ENCODE data around the gene TMEM259.
"Not testable (repeated sequence)": the region's sequence is repeated elsewhere in the genome, so short reads cannot be mapped to it uniquely, and the experiment has no call there.

TMEM259 gene

GRCh38 chr19:1037621-1038064 lies 16.7 kb upstream of the TMEM259 start:
- peak overlapping the region; percentile 62 for H3K27ac Mint-ChIP-seq
- H3K9me3 Mint-ChIP-seq, result peaks cover 4% of the 10 kb centered on the region
- ATAC-seq (no peak), DNase-seq (no peak)
- H3K27me3 Mint-ChIP-seq, result no peaks in the 10 kb centered on the region
- peaks cover 43% of the 10 kb centered on the region for H3K4me1 Mint-ChIP-seq
- H3K36me3 Mint-ChIP-seq (ENCODE audit: low read depth), result peaks cover 20% of the 10 kb centered on the region
- H3K4me3 Mint-ChIP-seq, result peak overlapping the region; percentile 57

GRCh38 chr19:1035998-1036621 lies 15.2 kb upstream of the TMEM259 start:
- ATAC-seq (no peak), DNase-seq (no peak)
- Mint-ChIP-seq H3K4me1 (peaks cover 39% of the 10 kb centered on the region), H3K4me3 (no peak overlapping the region), H3K9me3 (peaks cover 4% of the 10 kb centered on the region), H3K36me3 (ENCODE audit: low read depth) (peaks cover 26% of the 10 kb centered on the region), H3K27ac (no peak overlapping the region), H3K27me3 (no peaks in the 10 kb centered on the region)

- Mint-ChIP-seq H3K9me3 (peaks cover 4% of the 10 kb centered on the region), H3K27me3 (no peaks in the 10 kb centered on the region), H3K27ac (no peak overlapping the region), H3K4me3 (no peak overlapping the region), H3K4me1 (peaks cover 20% of the 10 kb centered on the region), H3K36me3 (ENCODE audit: low read depth) (peaks cover 19% of the 10 kb centered on the region)
- ATAC-seq (no peak), DNase-seq (no peak)
These were observed 11.4 kb upstream of the TMEM259 start for GRCh38 chr19:1032264-1032867.

- Mint-ChIP-seq H3K4me1 (peaks cover 24% of the 10 kb centered on the region), H3K27me3 (no peaks in the 10 kb centered on the region), H3K4me3 (peak overlapping the region; percentile 83), H3K9me3 (peaks cover under 1% of the 10 kb centered on the region), H3K27ac (no peak overlapping the region), H3K36me3 (ENCODE audit: low read depth) (peaks cover 10% of the 10 kb centered on the region)
- peak; percentile 61 for DNase-seq
- ATAC-seq, result peak; percentile 45
These were observed 7.4 kb upstream of the TMEM259 start for GRCh38 chr19:1028062-1028926.

GRCh38 chr19:1027650-1028061 lies 6.7 kb upstream of the TMEM259 start:
- Mint-ChIP-seq H3K4me3 (peak overlapping the region; percentile 83), H3K27me3 (no peaks in the 10 kb centered on the region), H3K4me1 (peaks cover 23% of the 10 kb centered on the region), H3K9me3 (no peaks in the 10 kb centered on the region), H3K27ac (no peak overlapping the region), H3K36me3 (ENCODE audit: low read depth) (peaks cover 6% of the 10 kb centered on the region)
- peak; percentile 23 for DNase-seq
- peak; percentile 16 for ATAC-seq

GRCh38 chr19:1026783-1027649 lies 6.1 kb upstream of the TMEM259 start:
- DNase-seq (peak; percentile 57), ATAC-seq (peak; percentile 21)
- Mint-ChIP-seq H3K27ac (peak overlapping the region; percentile 41), H3K4me1 (peaks cover 23% of the 10 kb centered on the region), H3K27me3 (no peaks in the 10 kb centered on the region), H3K4me3 (peak overlapping the region; percentile 83), H3K36me3 (ENCODE audit: low read depth) (peaks cover under 1% of the 10 kb centered on the region), H3K9me3 (no peaks in the 10 kb centered on the region)

GRCh38 chr19:1025960-1026782 lies 5.2 kb upstream of the TMEM259 start, which contains the start of gene CNN2:
Gene CNN2, plus strand, starts transcription at chr19:1026608. Its CDS starts 54 bp downstream, at chr19:1026662.
- ATAC-seq, result peak; percentile 69
- Mint-ChIP-seq H3K4me3 (peak within 1 kb of the TSS; percentile 83), H3K27ac (peak within 1 kb of the TSS; percentile 86), H3K9me3 (no peaks in the 10 kb centered on the region), H3K36me3 (ENCODE audit: low read depth) (peaks cover 2% of the 10 kb centered on the region), H3K4me1 (peaks cover 31% of the 10 kb centered on the region), H3K27me3 (peaks cover 4% of the 10 kb centered on the region)
- DNase-seq, result peak; percentile 77

- H3K9me3 Mint-ChIP-seq; H3K4me3 Mint-ChIP-seq; H3K27me3 Mint-ChIP-seq; ATAC-seq; H3K36me3 Mint-ChIP-seq (ENCODE audit: low read depth); DNase-seq: not testable (repeated sequence)
- Mint-ChIP-seq H3K27ac (peak overlapping the region; percentile 13), H3K4me1 (peaks cover 26% of the 10 kb centered on the region)
These were observed 4.2 kb upstream of the TMEM259 start for GRCh38 chr19:1025080-1025479.

- not testable (repeated sequence) for H3K27me3 Mint-ChIP-seq; H3K4me3 Mint-ChIP-seq; DNase-seq; H3K36me3 Mint-ChIP-seq (ENCODE audit: low read depth); H3K27ac Mint-ChIP-seq; H3K9me3 Mint-ChIP-seq; ATAC-seq
- H3K4me1 Mint-ChIP-seq, result peaks cover 30% of the 10 kb centered on the region
These were observed 2.9 kb upstream of the TMEM259 start for GRCh38 chr19:1023883-1024188.

- ATAC-seq (no peak), DNase-seq (peak; percentile 31)
- Mint-ChIP-seq H3K27me3 (peaks cover 5% of the 10 kb centered on the region), H3K9me3 (no peaks in the 10 kb centered on the region), H3K27ac (peak overlapping the region; percentile 84), H3K4me3 (peak overlapping the region; percentile 94), H3K4me1 (peaks cover 44% of the 10 kb centered on the region), H3K36me3 (ENCODE audit: low read depth) (peaks cover 7% of the 10 kb centered on the region)
These were observed 699 bp downstream of the TMEM259 start for GRCh38 chr19:1019980-1020867.

- Mint-ChIP-seq H3K36me3 (ENCODE audit: low read depth) (peaks cover 7% of the 10 kb centered on the region), H3K4me3 (peak overlapping the region; percentile 94), H3K9me3 (no peaks in the 10 kb centered on the region), H3K27ac (peak overlapping the region; percentile 84), H3K27me3 (peaks cover 5% of the 10 kb centered on the region), H3K4me1 (peaks cover 44% of the 10 kb centered on the region)
- DNase-seq (no peak), ATAC-seq (no peak)
These were observed 1.3 kb downstream of the TMEM259 start for GRCh38 chr19:1019616-1019961.

GRCh38 chr19:1018932-1019615 lies 1.8 kb downstream of the TMEM259 start:
- Mint-ChIP-seq H3K4me1 (peaks cover 44% of the 10 kb centered on the region), H3K27ac (peak overlapping the region; percentile 56), H3K4me3 (peak overlapping the region; percentile 94), H3K36me3 (ENCODE audit: low read depth) (peaks cover 7% of the 10 kb centered on the region), H3K9me3 (no peaks in the 10 kb centered on the region), H3K27me3 (peaks cover 5% of the 10 kb centered on the region)
- DNase-seq (no peak), ATAC-seq (no peak)

All from activated naive CD8-positive, alpha-beta T cell treated with anti-CD3 and anti-CD28 coated beads, Interleukin-2, amount 50 U/mL, for 24 hours (primary cell).